Measurements from ENCODE around the gene RACK1. TPM values are rescaled to one million over a fixed set of nuclear protein-coding genes. Genes with fewer than 3 reads are reported as not detected.

RACK1 gene
- polyA plus RNA-seq, 1 of the 3 experiments (the other 2 are of a cell fraction), result 4,715 TPM

- Histone ChIP-seq H3K79me2 (ENCODE audit: insufficient read depth) (peaks cover 33% of the 10 kb centered on the region), H3K27me3 (ENCODE audit: insufficient read depth) (no peaks in the 10 kb centered on the region), H3F3A (replicated peaks; ENCODE audit: insufficient read depth) (peaks cover 44% of the 10 kb centered on the region), H3K4me1 (ENCODE audit: control insufficient read depth in 1 of 2, insufficient read depth in 2 of 2, low read depth in 1 of 2, low read length in 1 of 2) (peaks cover 0 to 24% of the 10 kb centered on the region in 2 experiments; a peak in 2 of 4 replicates), H2AFZ (ENCODE audit: low read depth) (peak overlapping the region; percentile 71; the same call in 1 of the 2 replicates), H3K4me2 (peak overlapping the region; percentile 97), H3K9ac (peak overlapping the region; percentile 95), H3K9me2 (no peaks in the 10 kb centered on the region), H4K20me1 (ENCODE audit: insufficient read depth) (peaks cover 5% of the 10 kb centered on the region), H3K4me3 (ENCODE audit: low read depth in 2 of 2, low read length in 1 of 2) (peak overlapping the region; percentile 67 to 86), H3K36me3 (replicated peaks in 1 of 2; ENCODE audit: control insufficient read depth in 1 of 2, insufficient read depth in 2 of 2, low read length in 1 of 2) (peaks cover 2% of the 10 kb centered on the region in 2 experiments), H3K27ac (ENCODE audit: low read depth in 2 of 2, low read length in 1 of 2) (peak overlapping the region; percentile 97 to 98), H3K9me3 (no peaks in the 10 kb centered on the region)
- POLR2A ChIA-PET, result interaction anchor here (1.0 to 3.4 kb wide), 5 partner anchors 13 to 39 kb away, joined by 4 to 29 read pairs (median 7); partner anchors contain the start of genes RACK1 and TRIM52
- WGBS (ENCODE audit: low lambda C conversion rate), result 4% methylated on average over 28 of the region's 50 CpGs
- CTCF ChIA-PET, result interaction anchor here (1.0 to 3.5 kb wide), 6 partner anchors 12 to 49 kb away, joined by 3 to 14 read pairs (median 6); no protein-coding TSS in a partner anchor
- peak; percentile 70 for DNase-seq
- peak; percentile 70 for TF ChIP-seq MAX (IDR thresholded peaks at IDR 0.05; ENCODE audit: low read depth)
- peak; percentile 14; the same call in 1 of the 2 replicates for TF ChIP-seq SIN3A (IDR thresholded peaks at IDR 0.05; ENCODE audit: borderline replicate concordance, low read depth, low read length)
- no peak; the same call in 1 of the 2 replicates for TF ChIP-seq NRF1 (IDR thresholded peaks at IDR 0.05; ENCODE audit: low read depth, low read length)
- TF ChIP-seq RCOR1 (IDR thresholded peaks at IDR 0.05; ENCODE audit: low read length), result peak; percentile 46; the same call in 1 of the 2 replicates
- no peak for TF ChIP-seq USF2 (IDR thresholded peaks at IDR 0.05; ENCODE audit: borderline replicate concordance, low read depth, low read length)
- no peak for TF ChIP-seq JUND (IDR thresholded peaks at IDR 0.05)
- no peak for TF ChIP-seq FOXM1 (IDR thresholded peaks at IDR 0.05; ENCODE audit: low read depth)
- 0 out of 2 replicates have a peak, but pooled peaks have one; percentile 13 for TF ChIP-seq ZBTB33 (IDR thresholded peaks at IDR 0.05; ENCODE audit: borderline replicate concordance, low read depth)
- TF ChIP-seq FOSL2 (IDR thresholded peaks at IDR 0.05; ENCODE audit: borderline replicate concordance, low read depth), result peak; percentile 49; the same call in 1 of the 2 replicates
- no peak for TF ChIP-seq FOXJ3 (CRISPR knock-in tag; IDR thresholded peaks at IDR 0.05)
- TF ChIP-seq TAF1 (IDR thresholded peaks at IDR 0.05; ENCODE audit: borderline replicate concordance, low read depth, low read length), result peak; percentile 29; the same call in 1 of the 2 replicates
- TF ChIP-seq GABPA (IDR thresholded peaks at IDR 0.05; ENCODE audit: low read depth), result peak; percentile 50
- 0 out of 2 replicates have a peak, but pooled peaks have one; percentile 22 for TF ChIP-seq GATA2 (CRISPR knock-in tag; IDR thresholded peaks at IDR 0.05)
- TF ChIP-seq PBX3 (IDR thresholded peaks at IDR 0.05), result no peak
- no peak for TF ChIP-seq SMC3 (IDR thresholded peaks at IDR 0.05; ENCODE audit: low read depth, low read length)
- no peak; the same call in 1 of the 2 replicates for TF ChIP-seq TCF12 (IDR thresholded peaks at IDR 0.05)
- no peak for TF ChIP-seq NFIC (IDR thresholded peaks at IDR 0.05; ENCODE audit: borderline replicate concordance)
- TF ChIP-seq USF1 (IDR thresholded peaks at IDR 0.05; ENCODE audit: borderline replicate concordance, low read depth), result no peak; the same call in 1 of the 2 replicates
- TF ChIP-seq YY1 (IDR thresholded peaks at IDR 0.05; ENCODE audit: low read depth), result peak; percentile 69; the same call in 1 of the 2 replicates
- peak; percentile 57; the same call in 1 of the 2 replicates for TF ChIP-seq RXRA (IDR thresholded peaks at IDR 0.05; ENCODE audit: borderline replicate concordance, low read depth)
- peak; percentile 23 for TF ChIP-seq CHD2 (IDR thresholded peaks at IDR 0.05; ENCODE audit: low read length, partially characterized antibody)
- TF ChIP-seq MEF2A (IDR thresholded peaks at IDR 0.05; ENCODE audit: borderline replicate concordance, low read depth), result no peak
- no peak for TF ChIP-seq POLR2AphosphoS5 (IDR thresholded peaks at IDR 0.05; ENCODE audit: low read depth, low read length)
- TF ChIP-seq MXI1 (IDR thresholded peaks at IDR 0.05; ENCODE audit: low read depth, low read length), result peak; percentile 81
- no peak for TF ChIP-seq CTCF (IDR thresholded peaks at IDR 0.05)
- TF ChIP-seq RAD21 (IDR thresholded peaks at IDR 0.05; ENCODE audit: low read length), result no peak
These were observed 21.7 kb downstream of the RACK1 start for GRCh38 chr5:181221792-181222629.
